AG09319 (cell line): ENCODE data around the gene LOX.

ENCODE experiments used
- DNase-seq: peaks from one replicate; pipeline ENCODE4 v3.0.0-alpha.2; 2010; ENCODE audit warnings: low read depth; ENCODE audit errors: extremely low read depth
- CTCF ChIP-seq: IDR thresholded peaks from 2 replicates; pipeline ENCODE4 v1.5.1; 2011; ENCODE audit warnings: low read depth, mild to moderate bottlenecking, inconsistent platforms, low read length, moderate library complexity

Gene LOX

DNA sequence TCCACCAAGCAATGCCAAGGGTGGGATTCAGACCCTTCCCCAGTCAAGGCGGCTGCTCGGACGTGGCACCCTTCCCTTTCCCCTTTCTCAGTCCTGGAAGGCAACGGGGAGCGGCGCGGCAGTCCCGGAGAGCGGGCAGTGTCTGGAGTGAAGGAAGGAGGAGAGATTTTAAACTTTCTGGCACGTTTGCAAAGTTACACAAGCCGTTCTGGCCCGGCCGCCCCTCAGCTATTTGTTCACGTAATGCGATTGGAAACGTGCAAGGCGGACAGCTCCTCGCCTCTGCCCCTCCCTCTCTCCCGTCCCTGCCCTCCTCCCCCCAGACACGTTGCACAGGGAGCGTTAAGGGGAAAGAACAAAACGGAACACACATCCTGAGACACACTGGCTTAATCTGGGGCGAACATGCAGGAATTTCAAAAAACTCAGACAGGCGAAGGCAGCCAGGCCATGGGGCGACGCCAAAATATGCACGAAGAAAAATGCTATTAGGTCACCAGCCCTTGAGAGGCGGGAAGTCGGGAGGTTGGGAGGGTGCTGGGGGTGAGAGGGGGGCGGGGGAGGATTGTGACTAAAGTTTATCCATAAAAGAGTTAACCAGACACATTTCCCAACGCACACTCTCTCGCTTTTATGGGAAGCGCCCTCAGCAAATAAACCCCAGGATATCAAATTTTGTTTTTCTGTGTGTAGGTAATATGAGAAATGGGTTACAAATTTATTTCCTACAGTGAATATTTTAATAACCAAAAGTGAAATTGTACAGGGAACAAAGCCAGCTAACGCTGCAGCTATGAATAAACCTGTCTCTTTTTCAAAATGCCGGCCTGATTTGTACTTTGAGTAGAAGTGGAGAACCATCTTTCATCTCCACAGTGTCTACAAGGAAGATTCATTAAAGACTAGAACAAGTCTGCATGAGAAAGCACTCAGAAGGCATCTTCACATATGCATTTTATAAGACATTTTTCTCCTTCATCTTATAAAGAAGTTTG, at the start of gene LOX:
LOX (minus strand) TSS at position 144 of the 995 bp plus-strand sequence. CDS start 274 bp downstream, outside the sequence.
- TF ChIP-seq CTCF: no peak
- DNase-seq: peak; percentile 94

- DNase-seq: peak; percentile 10
- no peak for TF ChIP-seq CTCF
These were observed 48.8 kb upstream of the LOX start for GRCh38 chr5:122126756-122127321.

DNA sequence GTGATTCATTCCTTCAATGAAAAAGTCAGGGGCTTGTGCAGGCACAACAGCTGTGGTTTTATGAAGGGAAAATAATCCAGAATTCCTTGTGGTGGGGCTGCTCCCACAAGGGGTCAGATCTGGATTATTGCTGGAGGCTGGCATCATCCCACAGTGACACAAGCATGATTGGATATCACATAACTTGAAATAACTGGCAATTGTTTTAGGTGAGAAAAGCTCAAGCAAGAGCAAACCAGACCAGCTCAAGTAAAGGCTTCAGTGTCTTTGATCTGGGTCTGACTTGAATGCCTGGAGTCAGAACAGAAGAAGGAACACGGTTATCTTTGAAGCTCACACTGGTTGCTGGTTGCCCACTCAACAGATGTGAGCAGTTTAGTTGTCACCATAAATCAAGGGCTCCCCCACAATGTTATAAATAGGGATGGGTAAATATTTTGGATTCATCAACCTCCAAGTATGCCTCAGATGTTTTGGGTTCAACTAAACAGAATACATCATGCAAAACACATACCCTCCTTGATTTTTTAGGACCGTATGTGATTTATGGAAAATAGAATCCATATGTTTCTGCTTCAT, 48.2 kb upstream of the LOX start:
- DNase-seq: peak; percentile 36
- no peak for TF ChIP-seq CTCF

GRCh38 chr5:122124766-122125165, 46.7 kb upstream of the LOX start:
- no peak for TF ChIP-seq CTCF
- no peak for DNase-seq

GRCh38 chr5:122121479-122122465, 43.7 kb upstream of the LOX start:
- DNase-seq: no peak
- TF ChIP-seq CTCF: no peak

DNA sequence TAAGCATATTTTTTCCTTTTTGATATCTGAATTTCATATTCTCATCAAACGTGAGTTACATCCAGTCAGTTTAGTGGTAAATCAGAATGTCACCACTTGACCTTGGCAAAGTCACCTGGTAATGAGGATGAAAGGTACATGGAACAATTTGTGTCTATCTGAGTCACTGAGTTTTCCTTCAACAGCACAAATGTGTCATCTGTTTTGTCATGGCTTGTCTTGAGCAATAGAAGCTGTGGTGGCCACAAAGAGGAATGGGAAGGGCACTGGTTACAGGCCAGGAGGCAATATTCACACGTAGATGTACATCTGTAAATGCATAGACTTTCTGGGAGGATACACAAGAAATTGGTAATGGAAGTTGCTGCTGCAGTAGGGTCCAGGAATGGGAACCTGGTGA, 42.9 kb upstream of the LOX start:
- DNase-seq: no peak

More for the DNA sequence above, 42.9 kb upstream of the LOX start:
- TF ChIP-seq CTCF: no peak
